NCI-H748 (cell line): Measurements from ENCODE around the gene RPS10.
A peak's percentile ranks its signal among the peaks of the same experiment; 100 is the strongest.
"Not testable (repeated sequence)": the region's sequence is repeated elsewhere in the genome, so short reads cannot be mapped to it uniquely, and the experiment has no call there.

ENCODE experiments used
- DNase-seq: peaks from one replicate; lab custom pipeline; 2025; ENCODE audit not compliant: unreplicated experiment; lab: John Stamatoyannopoulos, UW

The RPS10 gene

GRCh38 chr6:34393191-34393965 lies 32.5 kb downstream of the RPS10 start:
- DNase-seq = peak; percentile 88

- peak; percentile 97 for DNase-seq
Observed at GRCh38 chr6:34392497-34393190, 33.2 kb downstream of the RPS10 start, which contains the start of gene NUDT3. Gene NUDT3, minus strand, starts transcription at chr6:34392669. Its CDS starts 307 bp downstream, at chr6:34392362.

- peak; percentile 82 for DNase-seq
Observed at GRCh38 chr6:34391786-34392496, 33.9 kb downstream of the RPS10 start.

- DNase-seq = no peak
Observed at GRCh38 chr6:34391473-34391785, 34.4 kb downstream of the RPS10 start.

GRCh38 chr6:34390531-34391472 lies 35.1 kb downstream of the RPS10 start:
- DNase-seq = peak; percentile 47

- no peak for DNase-seq
Observed at GRCh38 chr6:34389034-34389433, 36.8 kb downstream of the RPS10 start.

- no peak for DNase-seq
Observed at GRCh38 chr6:34388421-34388820, 37.4 kb downstream of the RPS10 start.

- no peak for DNase-seq
Observed at GRCh38 chr6:34386316-34387137, 39.3 kb downstream of the RPS10 start.

- no peak for DNase-seq
Observed at GRCh38 chr6:34385793-34386195, 40.1 kb downstream of the RPS10 start.

- no peak for DNase-seq
Observed at GRCh38 chr6:34384321-34385153, 41.3 kb downstream of the RPS10 start.

- DNase-seq = no peak
Observed at GRCh38 chr6:34383656-34384320, 42.1 kb downstream of the RPS10 start.

- no peak for DNase-seq
Observed at GRCh38 chr6:34383161-34383631, 42.7 kb downstream of the RPS10 start.

- no peak for DNase-seq
Observed at GRCh38 chr6:34381081-34381480, 44.8 kb downstream of the RPS10 start.

GRCh38 chr6:34378470-34378869 lies 47.4 kb downstream of the RPS10 start:
- DNase-seq = no peak

- DNase-seq = no peak
Observed at GRCh38 chr6:34377984-34378383, 47.9 kb downstream of the RPS10 start.

- DNase-seq = not testable (repeated sequence)
Observed at GRCh38 chr6:34377571-34377970, 48.3 kb downstream of the RPS10 start.

GRCh38 chr6:34375833-34376232 lies 50.0 kb downstream of the RPS10 start:
- DNase-seq = no peak

- no peak for DNase-seq
Observed at GRCh38 chr6:34374508-34374907, 51.4 kb downstream of the RPS10 start.
